PC-3 (cell line): ENCODE measurements around the gene SSNA1. TPM values are rescaled to one million over a fixed set of nuclear protein-coding genes. Genes with fewer than 3 reads are reported as not detected.

Experiments used
- ATAC-seq: fragments of 200-7000 bp; cut with Tn5 transposase; 2 replicates; pipeline ENCODE4 v1.9.1; 2020; ENCODE audit warnings: mild to moderate bottlenecking, moderate library complexity
- BruUV-seq: library from RNA; stranded (reverse); fragments of 400-500 nt; replicated peaks from 2 replicates; lab custom pipeline; 2021; lab: Mats Ljungman, UMichigan
- CTCF ChIA-PET: fragments of 300-600 bp; sonication (Branson Sonifier 250); formaldehyde crosslinking; loops from one replicate; lab custom pipeline; 2022; ENCODE audit warnings: antibody characterized with exemption; lab: Charles Lee
- POLR2A ChIA-PET: fragments of 300-600 bp; sonication (Branson Sonifier 250); formaldehyde crosslinking; loops from one replicate; lab custom pipeline; 2022; ENCODE audit warnings: antibody characterized with exemption; ENCODE audit not compliant: unreplicated experiment; lab: Charles Lee
- DNase-seq: peaks from one replicate; pipeline ENCODE4 v3.0.0-alpha.2; 2015
- H2AFZ ChIP-seq: fragments of 300-600 bp; sonication (generic); 2 replicates; pipeline ENCODE4 v1.6.0; 2016; ENCODE audit warnings: antibody characterized with exemption, low read length
- H3F3A ChIP-seq: fragments of 300-600 bp; sonication (generic); one replicate; pipeline ENCODE4 v1.6.0; 2017; ENCODE audit warnings: antibody characterized with exemption, low read length, control low read depth, mild to moderate bottlenecking; ENCODE audit not compliant: unreplicated experiment
- H3K27ac ChIP-seq: fragments of 300-600 bp; sonication (generic); 2 replicates; pipeline ENCODE4 v1.5.1; 2016; ENCODE audit warnings: mild to moderate bottlenecking, low read length
- H3K27me3 ChIP-seq: fragments of 300-600 bp; sonication (generic); 2 replicates; pipeline ENCODE4 v1.6.1; 2016; ENCODE audit warnings: low read length, mixed read lengths
- H3K36me3 ChIP-seq: fragments of 300-600 bp; sonication (generic); 2 replicates; pipeline ENCODE4 v1.6.1; 2016; ENCODE audit warnings: low read depth, mixed run types, low read length, mixed read lengths
- H3K4me1 ChIP-seq: fragments of 300-600 bp; sonication (generic); 2 replicates; pipeline ENCODE4 v1.5.1; 2016; ENCODE audit warnings: low read length; ENCODE audit not compliant: insufficient read depth
- H3K4me2 ChIP-seq: fragments of 300-600 bp; sonication (generic); 2 replicates; pipeline ENCODE4 v1.6.0; 2016; ENCODE audit warnings: low read length
- H3K4me3 ChIP-seq: fragments of 300-600 bp; sonication (generic); 2 replicates; pipeline ENCODE4 v1.5.1; 2016; ENCODE audit warnings: mild to moderate bottlenecking, low read length, mixed read lengths
- H3K79me2 ChIP-seq: fragments of 300-600 bp; sonication (generic); 2 replicates; pipeline ENCODE4 v1.6.1; 2017; ENCODE audit warnings: low read length, mixed read lengths
- H3K9ac ChIP-seq: fragments of 300-600 bp; sonication (generic); 2 replicates; pipeline ENCODE4 v1.6.0; 2016; ENCODE audit warnings: mild to moderate bottlenecking, low read length
- H3K9me2 ChIP-seq: fragments of 300-600 bp; sonication (generic); replicated peaks from 2 replicates; pipeline ENCODE4 v1.6.1; 2016; ENCODE audit warnings: mixed run types, low read length, mixed read lengths
- H3K9me3 ChIP-seq: fragments of 300-600 bp; sonication (generic); 2 replicates; pipeline ENCODE4 v1.6.1; 2016; ENCODE audit warnings: low read length, mixed read lengths
- H4K20me1 ChIP-seq: fragments of 300-600 bp; sonication (generic); 2 replicates; pipeline ENCODE4 v1.6.1; 2016; ENCODE audit warnings: low read length, mixed read lengths
- EZH2 ChIP-seq: fragments of 300-600 bp; sonication (generic); IDR thresholded peaks from one replicate; pipeline ENCODE4 v1.6.1; 2017; ENCODE audit warnings: antibody characterized with exemption, mild to moderate bottlenecking, low read length; ENCODE audit not compliant: unreplicated experiment
- EZH2phosphoT487 ChIP-seq: fragments of 300-600 bp; sonication (generic); IDR thresholded peaks from 2 replicates; pipeline ENCODE4 v1.6.1; 2018; ENCODE audit warnings: mild to moderate bottlenecking, antibody characterized with exemption, low read length, borderline replicate concordance
- intact Hi-C: fragments of 100-400 bp; cut with micrococcal nuclease; formaldehyde crosslinking; loops from 2 replicates; pipeline ENCODE4 v1.9.0; 2023
- total RNA-seq: library from RNA; depleted of rRNA; stranded (reverse); fragments of >200 nt; gene quantifications from 2 replicates; pipeline ENCODE4 v1.2.3, GENCODE V29; 2014
- TF ChIP-seq, protein P1 (sequence below): fragments of 300-600 bp; sonication (generic); conservative IDR thresholded peaks from 2 replicates; pipeline ENCODE4 v1.5.1; 2017; ENCODE audit warnings: antibody characterized with exemption, low read depth, mild to moderate bottlenecking, low read length

Gene SSNA1
- total RNA-seq, 1 experiment from 2014 or later: 123 TPM

GRCh38 chr9:137228506-137228967 is 40.1 kb downstream of the SSNA1 start:
- no peak overlapping the region for H3K27ac ChIP-seq
- CTCF ChIA-PET: interaction anchor here (1.1 kb wide), 1 partner anchor 72 kb away, joined by 3 read pairs; no protein-coding TSS in a partner anchor

DNA sequence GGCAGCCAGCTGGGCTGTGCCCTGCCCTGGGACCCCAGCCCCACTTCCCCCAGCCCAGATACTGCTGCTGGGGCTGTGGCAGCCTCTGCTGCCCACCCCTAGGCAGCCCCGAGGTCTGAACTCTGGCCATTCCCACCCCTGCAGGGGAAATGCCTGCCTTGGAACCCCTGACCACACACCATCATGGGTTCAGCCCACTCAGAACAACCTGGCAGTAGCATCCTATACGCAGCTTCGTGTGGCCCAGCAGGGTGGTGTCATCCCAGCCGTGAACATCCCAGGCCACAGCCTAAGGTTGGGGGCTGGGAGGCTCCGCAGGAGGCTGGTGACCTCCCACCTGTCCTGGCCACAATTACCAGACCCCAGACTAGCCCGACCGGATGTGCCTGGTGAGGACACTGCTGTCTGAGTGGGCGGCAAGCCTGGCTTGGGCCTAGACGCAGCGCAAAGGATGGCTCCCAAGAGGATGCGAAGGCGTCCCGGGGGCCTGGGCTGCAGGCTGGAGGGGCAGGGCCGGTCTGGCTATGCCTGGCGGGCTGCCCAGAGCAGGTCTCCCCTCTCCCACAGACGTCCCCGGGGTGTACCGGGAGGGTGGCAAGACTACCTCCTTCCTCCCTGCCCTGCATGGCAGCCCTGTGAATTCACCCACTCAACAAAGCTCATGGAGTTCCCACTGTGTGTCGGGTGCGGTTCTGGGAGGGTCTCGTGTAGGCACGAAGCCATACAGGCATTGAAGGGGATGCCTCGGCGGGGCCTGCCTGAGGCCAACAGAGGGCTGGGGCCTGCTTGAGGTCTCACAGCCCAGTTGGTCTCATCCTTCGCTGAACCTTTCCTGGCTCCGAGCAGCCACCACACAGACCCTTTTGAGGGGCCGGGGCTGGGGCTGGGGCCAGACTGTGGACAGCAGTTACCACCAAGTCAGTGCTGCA is 40.8 kb downstream of the SSNA1 start:
- Histone ChIP-seq H3K79me2 (peaks cover 14% of the 10 kb centered on the region), H3K4me3 (no peak overlapping the region), H3K9me2 (no peaks in the 10 kb centered on the region), H3K9me3 (no peaks in the 10 kb centered on the region), H3K27ac (no peak overlapping the region), H2AFZ (no peak overlapping the region), H3K36me3 (no peaks in the 10 kb centered on the region), H3F3A (no peaks in the 10 kb centered on the region), H3K9ac (no peak overlapping the region), H4K20me1 (no peaks in the 10 kb centered on the region), H3K27me3 (no peaks in the 10 kb centered on the region), H3K4me2 (0 out of 2 replicates have a peak overlapping the region, but pooled peaks have one; percentile 57), H3K4me1 (peaks cover 35% of the 10 kb centered on the region)
- DNase-seq (no peak), ATAC-seq (no peak)
- TF ChIP-seq, protein P1, sequence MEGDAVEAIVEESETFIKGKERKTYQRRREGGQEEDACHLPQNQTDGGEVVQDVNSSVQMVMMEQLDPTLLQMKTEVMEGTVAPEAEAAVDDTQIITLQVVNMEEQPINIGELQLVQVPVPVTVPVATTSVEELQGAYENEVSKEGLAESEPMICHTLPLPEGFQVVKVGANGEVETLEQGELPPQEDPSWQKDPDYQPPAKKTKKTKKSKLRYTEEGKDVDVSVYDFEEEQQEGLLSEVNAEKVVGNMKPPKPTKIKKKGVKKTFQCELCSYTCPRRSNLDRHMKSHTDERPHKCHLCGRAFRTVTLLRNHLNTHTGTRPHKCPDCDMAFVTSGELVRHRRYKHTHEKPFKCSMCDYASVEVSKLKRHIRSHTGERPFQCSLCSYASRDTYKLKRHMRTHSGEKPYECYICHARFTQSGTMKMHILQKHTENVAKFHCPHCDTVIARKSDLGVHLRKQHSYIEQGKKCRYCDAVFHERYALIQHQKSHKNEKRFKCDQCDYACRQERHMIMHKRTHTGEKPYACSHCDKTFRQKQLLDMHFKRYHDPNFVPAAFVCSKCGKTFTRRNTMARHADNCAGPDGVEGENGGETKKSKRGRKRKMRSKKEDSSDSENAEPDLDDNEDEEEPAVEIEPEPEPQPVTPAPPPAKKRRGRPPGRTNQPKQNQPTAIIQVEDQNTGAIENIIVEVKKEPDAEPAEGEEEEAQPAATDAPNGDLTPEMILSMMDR: no peak
- TF ChIP-seq EZH2phosphoT487: no peak
- no peak for TF ChIP-seq EZH2
- no TSS peak for BruUV-seq
- ChIA-PET CTCF (interaction anchor here (0.5 kb wide), 1 partner anchor 28 kb away, joined by 4 read pairs; no protein-coding TSS in a partner anchor), POLR2A (no interaction called here)
- intact Hi-C loops: loop anchor here (5.0 kb wide), 2 partner anchors 42 to 112 kb away; partner anchors contain the start of genes ANAPC2 and SSNA1

More at GRCh38 chr9:137228506-137228967, 40.1 kb downstream of the SSNA1 start:
- ATAC-seq (no peak), DNase-seq (no peak)
- H3K4me3 ChIP-seq: no peak overlapping the region
- peaks cover 19% of the 10 kb centered on the region for H3K79me2 ChIP-seq
- H3F3A ChIP-seq: peaks cover 2% of the 10 kb centered on the region
- peak overlapping the region; percentile 57 for H3K4me2 ChIP-seq
- H4K20me1 ChIP-seq: no peaks in the 10 kb centered on the region
- H2AFZ ChIP-seq: no peak overlapping the region
- intact Hi-C loops: loop anchor here (5.0 kb wide), 2 partner anchors 41 to 111 kb away; partner anchors contain the start of genes ANAPC2 and SSNA1
- POLR2A ChIA-PET: no interaction called here
- no peaks in the 10 kb centered on the region for H3K36me3 ChIP-seq
- TF ChIP-seq EZH2 (no peak), EZH2phosphoT487 (no peak)
- TF ChIP-seq, protein P1: no peak
- no peaks in the 10 kb centered on the region for H3K27me3 ChIP-seq
- H3K9me2 ChIP-seq: no peaks in the 10 kb centered on the region
- H3K4me1 ChIP-seq: peaks cover 40% of the 10 kb centered on the region
- no TSS peak for BruUV-seq
- H3K9me3 ChIP-seq: no peaks in the 10 kb centered on the region
- no peak overlapping the region for H3K9ac ChIP-seq
